GM21619 (cell line): ENCODE results near the gene MYO1B.

Source experiments
- ATAC-seq: cut with Tn5 transposase; IDR thresholded peaks from one replicate; pipeline ENCODE4 v1.9.1; 2021; ENCODE audit not compliant: unreplicated experiment

MYO1B gene

GRCh38 chr2:191396794-191397193, 151.6 kb downstream of the MYO1B start:
- ATAC-seq: no peak

- ATAC-seq: no peak
Observed at GRCh38 chr2:191399601-191400000, 154.4 kb downstream of the MYO1B start.

- no peak for ATAC-seq
Observed at GRCh38 chr2:191401287-191401686, 156.1 kb downstream of the MYO1B start.

- no peak for ATAC-seq
Observed at GRCh38 chr2:191402966-191403565, 157.9 kb downstream of the MYO1B start.

- no peak for ATAC-seq
Observed at GRCh38 chr2:191404568-191404991, 159.4 kb downstream of the MYO1B start.

- ATAC-seq: no peak
Observed at GRCh38 chr2:191405546-191405945, 160.3 kb downstream of the MYO1B start.

DNA sequence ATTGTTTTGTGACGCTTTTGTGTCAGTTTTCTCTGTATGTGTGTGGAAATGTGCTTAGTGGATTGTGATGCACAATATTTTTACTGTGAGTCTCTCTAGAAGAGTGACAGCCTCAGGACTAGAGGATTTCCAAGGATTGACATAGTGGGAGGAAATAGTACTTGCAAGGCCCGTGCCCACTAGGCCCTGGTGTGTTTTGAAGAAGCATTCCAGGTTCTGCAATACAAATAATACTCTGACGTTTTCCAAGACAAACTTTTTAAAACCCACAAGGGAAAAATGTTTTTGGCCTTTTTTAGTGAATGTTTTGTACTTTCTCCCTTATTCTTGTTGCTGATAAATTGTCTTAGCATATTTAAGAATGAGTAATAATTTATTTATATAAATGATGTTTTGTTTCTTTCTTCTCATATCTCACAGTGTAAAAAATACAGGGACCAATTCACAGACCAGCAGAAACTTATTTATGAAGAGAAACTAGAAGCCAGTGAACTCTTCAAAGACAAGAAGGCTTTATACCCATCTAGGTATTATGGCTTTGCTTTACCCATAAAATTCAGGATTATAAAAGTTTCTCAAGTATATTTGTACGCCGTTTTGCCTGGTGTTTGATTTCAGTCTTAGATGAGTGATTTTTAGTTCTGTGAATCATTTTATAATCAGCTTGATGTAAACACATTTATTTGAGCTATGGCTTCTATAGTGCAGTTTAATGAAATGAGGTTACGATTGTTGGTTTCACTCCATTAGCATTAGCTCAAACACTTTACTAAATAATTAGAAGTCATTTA, 165.6 kb downstream of the MYO1B start:
- no peak for ATAC-seq

DNA sequence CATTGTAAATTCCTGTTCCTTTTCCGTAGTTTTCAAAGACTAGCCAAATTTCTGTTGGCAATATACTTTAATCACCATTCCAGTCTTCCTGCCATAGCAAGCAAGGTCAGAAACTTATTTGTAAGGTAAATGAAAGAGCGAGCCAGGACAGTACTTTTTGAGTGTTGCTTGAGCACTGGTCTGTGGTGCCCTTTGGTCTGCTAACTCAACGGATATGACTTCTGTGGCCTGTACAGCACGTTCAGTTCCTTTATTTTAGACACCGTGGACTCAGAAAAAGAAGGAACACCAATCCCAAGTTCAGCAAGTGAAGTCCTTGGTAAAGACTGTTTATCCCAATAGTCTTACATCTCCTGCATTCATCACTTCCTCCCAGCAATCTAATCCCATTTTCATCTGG, 166.3 kb downstream of the MYO1B start:
- ATAC-seq: no peak

GRCh38 chr2:191412353-191412752, 167.1 kb downstream of the MYO1B start:
- ATAC-seq: no peak

- no peak for ATAC-seq
Observed at GRCh38 chr2:191415101-191415500, 169.9 kb downstream of the MYO1B start.

- no peak for ATAC-seq
Observed at GRCh38 chr2:191415858-191416257, 170.7 kb downstream of the MYO1B start.

DNA sequence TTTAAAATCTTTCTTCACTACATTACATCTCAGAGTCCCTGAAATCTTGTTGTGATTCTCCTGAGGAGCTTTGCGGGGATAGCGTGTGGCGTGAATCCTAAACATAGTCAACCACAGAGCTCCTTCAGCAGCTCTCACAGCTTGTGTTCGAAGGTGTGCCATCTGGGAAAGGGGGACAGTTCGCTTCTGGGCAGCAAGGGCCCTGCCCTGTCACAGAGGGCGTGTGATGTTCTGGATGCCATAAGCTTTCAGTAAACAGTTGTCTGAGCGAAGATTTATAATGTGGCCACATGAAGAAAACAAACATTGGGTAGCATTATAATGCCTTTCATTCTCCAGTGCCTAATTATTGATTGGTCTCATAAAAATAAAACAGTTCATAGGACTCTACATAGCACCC, 172.5 kb downstream of the MYO1B start:
- ATAC-seq: no peak

- ATAC-seq: no peak
Observed at GRCh38 chr2:191421950-191422349, 176.7 kb downstream of the MYO1B start.

- ATAC-seq: no peak
Observed at GRCh38 chr2:191427031-191427430, 181.8 kb downstream of the MYO1B start.

DNA sequence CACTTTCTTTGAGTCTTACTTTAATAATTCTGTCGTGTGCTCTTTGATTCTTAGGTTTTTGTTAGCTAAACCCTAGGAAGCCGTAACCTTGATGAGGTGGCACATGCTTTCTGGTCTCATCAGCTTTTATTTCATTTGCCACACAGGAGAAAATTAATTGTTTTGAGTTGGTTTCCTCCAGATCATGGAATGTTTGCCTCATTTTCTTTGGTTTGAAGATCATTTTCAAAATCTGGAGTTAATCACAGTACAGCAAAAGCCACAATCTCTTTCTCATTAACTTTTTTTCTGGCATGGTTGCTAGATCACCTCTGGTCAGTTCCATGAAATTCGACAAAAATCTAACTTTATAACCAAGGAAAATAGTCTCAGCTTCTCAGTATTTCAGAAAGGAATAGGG, 182.9 kb downstream of the MYO1B start:
- ATAC-seq: no peak

DNA sequence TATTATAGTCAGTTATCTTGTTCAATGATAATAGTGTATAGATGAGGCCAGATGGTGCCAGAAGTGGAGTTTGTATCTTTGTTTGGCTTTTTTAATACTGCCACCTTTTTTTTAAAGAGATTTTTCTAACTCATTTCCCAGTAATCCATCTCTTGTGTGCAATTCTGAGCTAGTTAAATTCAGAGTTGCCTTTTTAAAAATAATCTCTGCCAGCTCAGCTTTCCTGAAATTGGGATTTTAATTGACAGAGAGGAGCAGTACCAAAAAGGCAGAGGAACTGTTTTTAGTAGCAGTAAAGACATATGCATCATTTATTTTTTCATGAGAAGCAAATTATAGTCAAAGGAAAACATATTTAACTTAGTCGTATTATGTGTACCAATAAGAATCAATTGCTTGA, 185.3 kb downstream of the MYO1B start:
- ATAC-seq: no peak

DNA sequence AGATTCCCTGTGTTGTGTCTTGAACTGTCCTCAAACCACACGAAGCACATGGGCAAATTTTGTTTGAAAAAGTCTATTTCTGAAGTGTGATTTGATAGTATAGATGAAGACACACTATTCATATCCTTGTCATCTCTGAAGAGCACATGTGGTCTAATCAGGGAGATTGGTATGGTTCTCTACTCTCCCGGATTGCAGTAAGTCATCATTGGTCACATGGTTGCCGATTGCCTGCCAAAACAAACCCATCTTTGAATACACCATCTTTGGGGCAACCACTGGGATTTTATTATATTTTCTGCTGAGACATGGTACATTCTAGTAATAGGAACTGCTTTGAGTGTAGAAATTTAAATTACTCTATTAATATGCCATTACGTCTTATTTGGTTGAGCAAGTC, 186.9 kb downstream of the MYO1B start:
- no peak for ATAC-seq

DNA sequence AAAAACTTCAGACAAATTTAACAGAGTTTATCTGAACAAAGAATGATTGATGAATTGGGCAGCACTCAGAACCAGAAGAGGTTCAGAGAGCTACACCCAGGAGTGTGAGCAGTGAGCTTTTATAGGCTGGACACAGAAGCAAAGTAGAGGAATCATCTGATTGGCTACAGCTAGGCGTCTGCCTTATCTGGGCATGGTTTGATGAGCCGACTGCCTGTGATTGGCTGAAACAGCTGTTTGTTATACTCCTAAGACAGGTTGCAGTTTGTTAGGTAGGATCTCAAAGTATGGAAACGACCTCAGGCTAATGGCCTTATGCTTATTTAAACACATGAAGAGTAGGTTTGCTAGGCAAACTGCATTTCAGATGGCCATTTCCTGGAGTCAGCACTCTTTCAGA, 188.9 kb downstream of the MYO1B start:
- no peak for ATAC-seq

DNA sequence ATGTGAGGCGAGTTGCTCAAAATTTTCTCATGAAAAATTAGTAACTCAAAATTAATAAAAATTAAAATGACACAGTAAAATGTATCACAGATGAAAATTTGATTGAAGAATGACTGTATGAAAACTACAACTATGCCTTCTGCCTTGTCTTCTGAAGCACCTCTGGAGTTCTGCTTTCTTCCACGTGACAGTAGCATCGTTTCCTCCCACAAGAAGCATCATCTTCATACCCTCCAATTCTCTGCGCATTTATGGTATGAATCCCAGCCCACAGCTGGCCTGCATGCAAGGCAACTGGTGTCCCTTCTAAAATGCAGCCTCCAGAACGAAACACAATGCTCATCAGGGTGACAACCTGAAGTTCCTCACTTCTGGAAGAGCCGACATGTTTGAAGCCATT, 189.9 kb downstream of the MYO1B start:
- ATAC-seq: no peak

DNA sequence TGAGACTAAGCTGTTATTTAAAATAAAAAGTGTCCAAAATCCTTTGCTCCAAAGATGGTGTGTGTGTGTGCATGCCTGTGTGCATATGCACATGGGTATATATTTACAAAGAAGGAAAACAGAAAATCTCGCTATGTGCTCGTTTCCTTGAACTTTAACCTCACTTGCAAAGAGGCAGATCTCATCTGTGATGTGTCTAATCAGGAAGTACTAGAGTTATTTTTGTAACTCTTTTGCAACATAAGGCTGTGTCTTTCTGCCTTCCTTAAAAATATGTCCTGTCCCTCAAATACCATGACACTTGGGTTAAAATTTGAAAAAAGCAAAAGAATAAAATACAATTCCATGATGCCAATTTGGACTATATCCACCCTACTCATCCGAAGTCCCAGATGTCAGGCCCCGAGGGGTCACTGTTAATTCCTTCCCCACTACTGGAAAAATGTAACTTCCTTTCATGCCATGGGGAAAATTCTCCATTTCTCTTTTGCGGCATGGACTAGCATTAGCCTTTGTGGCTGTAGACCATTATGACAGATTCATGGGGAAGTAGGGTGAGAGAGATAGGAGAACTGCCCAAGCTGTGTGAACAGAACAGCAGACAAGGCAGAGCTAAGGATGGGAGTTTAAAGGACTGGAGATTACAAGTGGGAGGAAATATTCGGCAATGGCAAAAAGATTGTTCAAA, 191.3 kb downstream of the MYO1B start:
- ATAC-seq: no peak

- ATAC-seq: no peak
Observed at GRCh38 chr2:191439481-191439880, 194.3 kb downstream of the MYO1B start.
